Coronary artery (tissue), 2 donors: ENCODE data around the gene GPATCH11.

ENCODE experiments used
- DNase-seq: peaks from one replicate; pipeline ENCODE4 v3.0.0-alpha.2; 2017; ENCODE audit warnings: low spot score
- H3K27ac ChIP-seq, 2 donors: fragments of 200-600 bp; sonication (generic); one replicate each; pipeline ENCODE4 v1.5.1; 2016 to 2019
- H3K4me3 ChIP-seq: fragments of 200-600 bp; sonication (generic); 2 replicates; pipeline ENCODE4 v1.5.1; 2016; ENCODE audit warnings: mild to moderate bottlenecking, moderate library complexity
- CTCF ChIP-seq: fragments of 200-600 bp; sonication (generic); IDR thresholded peaks from one replicate; pipeline ENCODE4 v1.5.1; 2019; ENCODE audit warnings: antibody characterized with exemption

Gene GPATCH11

GRCh38 chr2:37083873-37084794 is at the start of gene GPATCH11, which contains the start of gene HEATR5B:
Gene GPATCH11 (plus strand): TSS chr2:37084518. CDS start chr2:37088382, 3,864 bp downstream.
Gene HEATR5B (minus strand): TSS chr2:37084372. CDS start chr2:37083414, 958 bp downstream.
- peak; percentile 96 for DNase-seq
- no peak for TF ChIP-seq CTCF
- Histone ChIP-seq H3K27ac (peak within 1 kb of the TSS; percentile 58 to 88), H3K4me3 (peak within 1 kb of the TSS; percentile 96)

- no peak overlapping the region for H3K27ac ChIP-seq
- DNase-seq = no peak
- TF ChIP-seq CTCF = no peak
- H3K4me3 ChIP-seq = no peak overlapping the region
Observed at GRCh38 chr2:37037771-37038170, 46.5 kb upstream of the GPATCH11 start.

- DNase-seq = no peak
- H3K4me3 ChIP-seq = no peak overlapping the region
- no peak overlapping the region for H3K27ac ChIP-seq
- TF ChIP-seq CTCF = no peak
Observed at GRCh38 chr2:37039580-37039979, 44.7 kb upstream of the GPATCH11 start.

- DNase-seq = no peak
- Histone ChIP-seq H3K27ac (no peak overlapping the region), H3K4me3 (no peak overlapping the region)
- no peak for TF ChIP-seq CTCF
Observed at GRCh38 chr2:37052600-37053332, 31.6 kb upstream of the GPATCH11 start.

- TF ChIP-seq CTCF = no peak
Observed at GRCh38 chr2:37059841-37060240, 24.5 kb upstream of the GPATCH11 start.

GRCh38 chr2:37060446-37060845 is 23.9 kb upstream of the GPATCH11 start:
- TF ChIP-seq CTCF = no peak
- no peak for DNase-seq
- H3K27ac ChIP-seq = no peak overlapping the region
- no peak overlapping the region for H3K4me3 ChIP-seq

More at GRCh38 chr2:37059841-37060240, 24.5 kb upstream of the GPATCH11 start:
- Histone ChIP-seq H3K27ac (no peak overlapping the region), H3K4me3 (no peak overlapping the region)
- DNase-seq = no peak
